SK-N-SH (cell line): Measurements from ENCODE around the gene CD99L2.

Source experiments
- EP300 ChIP-seq, 2 experiments: IDR thresholded peaks; 2 replicates each; pipeline versions ENCODE4 v1.4.0 to v1.6.1; 2012; ENCODE audit warnings: borderline replicate concordance in 1 of 2, low read depth in 1 of 2, low read length in 1 of 2
- EZH2phosphoT487 ChIP-seq: fragments of 200-600 bp; sonication (generic); IDR thresholded peaks from 2 replicates; pipeline ENCODE4 v1.6.1; 2017; ENCODE audit warnings: low read depth, mixed run types, mild to moderate bottlenecking, antibody characterized with exemption, moderate library complexity, borderline replicate concordance
- FOXJ3 ChIP-seq: sonication (generic); formaldehyde crosslinking; IDR thresholded peaks from 2 replicates; pipeline ENCODE4 v1.5.1; 2020; ENCODE audit warnings: mild to moderate bottlenecking, missing genetic modification reagents
- GABPA ChIP-seq: IDR thresholded peaks from 2 replicates; pipeline ENCODE4 v1.4.0; 2012; ENCODE audit warnings: low read depth, mild to moderate bottlenecking
- JUND ChIP-seq: IDR thresholded peaks from 2 replicates; pipeline ENCODE4 v1.4.0; 2012
- POLR2AphosphoS5 ChIP-seq: IDR thresholded peaks from 2 replicates; pipeline ENCODE4 v1.6.1; 2012; ENCODE audit warnings: low read depth, low read length
- RXRA ChIP-seq: IDR thresholded peaks from 2 replicates; pipeline ENCODE4 v1.4.0; 2012; ENCODE audit warnings: low read depth, mild to moderate bottlenecking, borderline replicate concordance
- TAF1 ChIP-seq: IDR thresholded peaks from 2 replicates; pipeline ENCODE4 v1.6.1; 2012; ENCODE audit warnings: low read depth, mild to moderate bottlenecking, low read length, moderate library complexity, borderline replicate concordance
- TCF12 ChIP-seq: IDR thresholded peaks from 2 replicates; pipeline ENCODE4 v1.4.0; 2012
- YY1 ChIP-seq: IDR thresholded peaks from 2 replicates; pipeline ENCODE4 v1.4.0; 2012; ENCODE audit warnings: low read depth, mild to moderate bottlenecking
- TF ChIP-seq, protein P1 (sequence below): fragments of 200-600 bp; sonication (generic); IDR thresholded peaks from 2 replicates; pipeline ENCODE4 v1.6.1; 2017; ENCODE audit warnings: antibody characterized with exemption, mild to moderate bottlenecking, moderate library complexity
- TF ChIP-seq, protein P2 (sequence below): IDR thresholded peaks from 2 replicates; pipeline ENCODE4; 2012
- TF ChIP-seq, protein P3 (sequence below): IDR thresholded peaks from 2 replicates; pipeline ENCODE4 v1.4.0; 2012; ENCODE audit warnings: low read depth

DNA sequence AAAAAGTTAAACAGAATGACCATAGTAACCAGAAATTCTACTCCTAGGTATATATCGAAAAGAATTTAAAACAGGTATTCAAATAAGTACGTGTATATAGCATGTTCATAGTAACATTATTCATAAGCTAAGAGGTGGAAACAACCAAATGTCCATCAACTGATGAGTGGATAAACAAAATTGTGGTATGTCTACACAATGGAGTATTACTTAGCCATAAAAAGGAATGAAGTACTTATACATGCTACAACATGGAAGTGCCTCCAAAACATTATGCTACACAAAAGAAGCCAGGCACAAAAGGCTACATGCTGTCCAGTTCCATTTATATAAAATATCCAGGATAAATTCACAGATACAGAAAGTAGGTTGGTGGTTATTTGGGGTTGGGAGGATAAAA, 76.5 kb downstream of the CD99L2 start:
- TF ChIP-seq, protein P1, sequence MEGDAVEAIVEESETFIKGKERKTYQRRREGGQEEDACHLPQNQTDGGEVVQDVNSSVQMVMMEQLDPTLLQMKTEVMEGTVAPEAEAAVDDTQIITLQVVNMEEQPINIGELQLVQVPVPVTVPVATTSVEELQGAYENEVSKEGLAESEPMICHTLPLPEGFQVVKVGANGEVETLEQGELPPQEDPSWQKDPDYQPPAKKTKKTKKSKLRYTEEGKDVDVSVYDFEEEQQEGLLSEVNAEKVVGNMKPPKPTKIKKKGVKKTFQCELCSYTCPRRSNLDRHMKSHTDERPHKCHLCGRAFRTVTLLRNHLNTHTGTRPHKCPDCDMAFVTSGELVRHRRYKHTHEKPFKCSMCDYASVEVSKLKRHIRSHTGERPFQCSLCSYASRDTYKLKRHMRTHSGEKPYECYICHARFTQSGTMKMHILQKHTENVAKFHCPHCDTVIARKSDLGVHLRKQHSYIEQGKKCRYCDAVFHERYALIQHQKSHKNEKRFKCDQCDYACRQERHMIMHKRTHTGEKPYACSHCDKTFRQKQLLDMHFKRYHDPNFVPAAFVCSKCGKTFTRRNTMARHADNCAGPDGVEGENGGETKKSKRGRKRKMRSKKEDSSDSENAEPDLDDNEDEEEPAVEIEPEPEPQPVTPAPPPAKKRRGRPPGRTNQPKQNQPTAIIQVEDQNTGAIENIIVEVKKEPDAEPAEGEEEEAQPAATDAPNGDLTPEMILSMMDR, result no peak
- TF ChIP-seq RXRA (no peak), YY1 (no peak), GABPA (no peak), JUND (no peak), POLR2AphosphoS5 (no peak), EP300 (IDR thresholded peaks at IDR 0.05; ENCODE audit: borderline replicate concordance in 1 of 2, low read depth in 1 of 2, low read length in 1 of 2) (no peak), EZH2phosphoT487 (no peak), TCF12 (no peak), FOXJ3 (CRISPR knock-in tag) (no peak), TAF1 (no peak)
- TF ChIP-seq, protein P2, sequence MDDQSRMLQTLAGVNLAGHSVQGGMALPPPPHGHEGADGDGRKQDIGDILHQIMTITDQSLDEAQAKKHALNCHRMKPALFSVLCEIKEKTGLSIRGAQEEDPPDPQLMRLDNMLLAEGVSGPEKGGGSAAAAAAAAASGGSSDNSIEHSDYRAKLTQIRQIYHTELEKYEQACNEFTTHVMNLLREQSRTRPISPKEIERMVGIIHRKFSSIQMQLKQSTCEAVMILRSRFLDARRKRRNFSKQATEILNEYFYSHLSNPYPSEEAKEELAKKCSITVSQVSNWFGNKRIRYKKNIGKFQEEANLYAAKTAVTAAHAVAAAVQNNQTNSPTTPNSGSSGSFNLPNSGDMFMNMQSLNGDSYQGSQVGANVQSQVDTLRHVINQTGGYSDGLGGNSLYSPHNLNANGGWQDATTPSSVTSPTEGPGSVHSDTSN, result no peak
- TF ChIP-seq, protein P3, sequence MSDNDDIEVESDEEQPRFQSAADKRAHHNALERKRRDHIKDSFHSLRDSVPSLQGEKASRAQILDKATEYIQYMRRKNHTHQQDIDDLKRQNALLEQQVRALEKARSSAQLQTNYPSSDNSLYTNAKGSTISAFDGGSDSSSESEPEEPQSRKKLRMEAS, result no peak
